GM18511 (cell line): ENCODE results near the gene TIMELESS.
A peak's percentile ranks its signal among the peaks of the same experiment; 100 is the strongest.
"Not testable (repeated sequence)": the region's sequence is repeated elsewhere in the genome, so short reads cannot be mapped to it uniquely, and the experiment has no call there.

Experiments used
- ATAC-seq: cut with Tn5 transposase; IDR thresholded peaks from one replicate; pipeline ENCODE4 v1.9.1; 2021; ENCODE audit warnings: mild to moderate bottlenecking, moderate library complexity; ENCODE audit not compliant: unreplicated experiment

Gene TIMELESS

GRCh38 chr12:56448860-56449621, at the start of gene TIMELESS:
Gene TIMELESS, minus strand, starts transcription at chr12:56449426. Its CDS starts 15,256 bp downstream, at chr12:56434170.
- peak; percentile 96 for ATAC-seq

- ATAC-seq: not testable (repeated sequence)
Measured at GRCh38 chr12:56498126-56498902, 49.1 kb upstream of the TIMELESS start.

- ATAC-seq: not testable (repeated sequence)
Measured at GRCh38 chr12:56496704-56497103, 47.5 kb upstream of the TIMELESS start.

GRCh38 chr12:56494481-56494880, 45.3 kb upstream of the TIMELESS start:
- ATAC-seq: not testable (repeated sequence)

- not testable (repeated sequence) for ATAC-seq
Measured at GRCh38 chr12:56494106-56494415, 44.8 kb upstream of the TIMELESS start.

- ATAC-seq: not testable (repeated sequence)
Measured at GRCh38 chr12:56493409-56494105, 44.3 kb upstream of the TIMELESS start.

GRCh38 chr12:56490360-56490759, 41.1 kb upstream of the TIMELESS start:
- ATAC-seq: no peak

- ATAC-seq: peak; percentile 97
Measured at GRCh38 chr12:56488041-56488955, 39.1 kb upstream of the TIMELESS start, which contains the start of gene GLS2. Gene GLS2, minus strand, starts transcription at chr12:56488161. Its CDS starts 43 bp downstream, at chr12:56488118.

GRCh38 chr12:56487448-56488040, 38.3 kb upstream of the TIMELESS start:
- ATAC-seq: peak; percentile 40

GRCh38 chr12:56486694-56487093, 37.5 kb upstream of the TIMELESS start:
- no peak for ATAC-seq

GRCh38 chr12:56484566-56484965, 35.3 kb upstream of the TIMELESS start:
- ATAC-seq: no peak

- ATAC-seq: no peak
Measured at GRCh38 chr12:56479625-56480024, 30.4 kb upstream of the TIMELESS start.

- ATAC-seq: no peak
Measured at GRCh38 chr12:56477521-56478225, 28.4 kb upstream of the TIMELESS start.

- ATAC-seq: no peak
Measured at GRCh38 chr12:56476972-56477432, 27.8 kb upstream of the TIMELESS start.

GRCh38 chr12:56476143-56476542, 26.9 kb upstream of the TIMELESS start:
- no peak for ATAC-seq

GRCh38 chr12:56474389-56474788, 25.2 kb upstream of the TIMELESS start:
- ATAC-seq: no peak

- peak; percentile 35 for ATAC-seq
Measured at GRCh38 chr12:56469007-56469930, 20.0 kb upstream of the TIMELESS start.
